ENCODE measurements around the gene MYO9A. TPM values are rescaled to one million over a fixed set of nuclear protein-coding genes. Genes with fewer than 3 reads are reported as not detected.
A peak's percentile ranks its signal among the peaks of the same experiment; 100 is the strongest.

MYO9A gene
- polyA plus RNA-seq, 3 donors: 3.9 to 6.6 (median 5.0) TPM

- Mint-ChIP-seq H3K27me3 (ENCODE audit: low read depth in 3 of 3) (no peaks in the 10 kb centered on the region), H3K27ac (no peak overlapping the region), H3K36me3 (peaks cover 40 to 43% of the 10 kb centered on the region in 2 donors), H3K4me1 (no peaks in the 10 kb centered on the region), H3K9me3 (no peaks in the 10 kb centered on the region), H3K4me3 (no peak overlapping the region)
- DNase-seq: no peak
- Histone ChIP-seq H3K4me2 (replicated peaks; ENCODE audit: extremely low read depth, low read length, poor library complexity, severe bottlenecking) (no peak overlapping the region), H3K79me2 (ENCODE audit: insufficient read depth, low read length) (no peaks in the 10 kb centered on the region), H3K4me1 (ENCODE audit: control insufficient read depth in 1 of 2, insufficient read depth in 2 of 2, low read length in 2 of 2) (no peaks in the 10 kb centered on the region), H3K27ac (ENCODE audit: low read depth in 1 of 2, low read length in 2 of 2) (no peak overlapping the region), H3K27me3 (ENCODE audit: control insufficient read depth in 2 of 2, insufficient read depth in 2 of 2, low read length in 2 of 2) (no peaks in the 10 kb centered on the region), H4K20me1 (ENCODE audit: insufficient read depth, low read length) (no peaks in the 10 kb centered on the region), H3K9ac (ENCODE audit: insufficient read depth, low read length, poor library complexity, severe bottlenecking) (no peak overlapping the region), H3K9me3 (replicated peaks in 1 of 2; ENCODE audit: control insufficient read depth in 1 of 2, insufficient read depth in 1 of 2, low read length in 2 of 2) (no peaks in the 10 kb centered on the region), H3K4me3 (replicated peaks in 1 of 3; ENCODE audit: low read depth in 2 of 3, low read length in 3 of 3) (no peak overlapping the region), H3K36me3 (replicated peaks in 1 of 2; ENCODE audit: control insufficient read depth in 1 of 2, insufficient read depth in 2 of 2, low read length in 2 of 2) (peaks cover 8 to 40% of the 10 kb centered on the region in 2 donors), H2AFZ (ENCODE audit: insufficient read depth, low read depth, low read length, poor library complexity, severe bottlenecking) (no peak overlapping the region)
- intact Hi-C loops (cut with micrococcal nuclease): no loop called here
- TF ChIP-seq CTCF (IDR thresholded peaks at IDR 0.05): no peak
These were observed 228.6 kb downstream of the MYO9A start for GRCh38 chr15:71889385-71889784.

- H3K4me3 Mint-ChIP-seq: no peak overlapping the region
- H3K27ac ChIP-seq (ENCODE audit: low read depth in 1 of 2, low read length in 2 of 2): no peak overlapping the region
- peak overlapping the region in 1 of 7 donors; percentile 30 for H3K27ac Mint-ChIP-seq
- no peaks in the 10 kb centered on the region for H3K4me1 ChIP-seq (ENCODE audit: control insufficient read depth in 1 of 2, insufficient read depth in 2 of 2, low read length in 2 of 2)
- WGBS (ENCODE audit: insufficient coverage): 100% methylated on average over 1 of the region's 1 CpG
- H3K9me3 Mint-ChIP-seq: no peaks in the 10 kb centered on the region
- no peaks in the 10 kb centered on the region for H3K9me3 ChIP-seq (replicated peaks in 1 of 2; ENCODE audit: control insufficient read depth in 1 of 2, insufficient read depth in 1 of 2, low read length in 2 of 2)
- no peak overlapping the region for H3K9ac ChIP-seq (ENCODE audit: insufficient read depth, low read length, poor library complexity, severe bottlenecking)
- H3K79me2 ChIP-seq (ENCODE audit: insufficient read depth, low read length): no peaks in the 10 kb centered on the region
- intact Hi-C loops (cut with micrococcal nuclease): no loop called here
- H3K27me3 ChIP-seq (ENCODE audit: control insufficient read depth in 2 of 2, insufficient read depth in 2 of 2, low read length in 2 of 2): no peaks in the 10 kb centered on the region
- H3K4me2 ChIP-seq (replicated peaks; ENCODE audit: extremely low read depth, low read length, poor library complexity, severe bottlenecking): no peak overlapping the region
- no peak overlapping the region for H3K4me3 ChIP-seq (replicated peaks in 1 of 3; ENCODE audit: low read depth in 2 of 3, low read length in 3 of 3)
- no peaks in the 10 kb centered on the region for H3K4me1 Mint-ChIP-seq
- no peaks in the 10 kb centered on the region for H4K20me1 ChIP-seq (ENCODE audit: insufficient read depth, low read length)
- H3K36me3 ChIP-seq (replicated peaks in 1 of 2; ENCODE audit: control insufficient read depth in 1 of 2, insufficient read depth in 2 of 2, low read length in 2 of 2): peaks cover 8 to 37% of the 10 kb centered on the region in 2 donors
- no peak for TF ChIP-seq CTCF (IDR thresholded peaks at IDR 0.05)
- no peak overlapping the region for H2AFZ ChIP-seq (ENCODE audit: insufficient read depth, low read depth, low read length, poor library complexity, severe bottlenecking)
- peaks cover 38 to 43% of the 10 kb centered on the region in 2 donors for H3K36me3 Mint-ChIP-seq
- DNase-seq: no peak
- no peaks in the 10 kb centered on the region for H3K27me3 Mint-ChIP-seq (ENCODE audit: low read depth in 3 of 3)
These were observed 229.2 kb downstream of the MYO9A start for GRCh38 chr15:71888797-71889196.
